DMS 273 (cell line): Measurements from ENCODE around the gene GLI1.

Source experiments
- DNase-seq: peaks from one replicate; lab custom pipeline; 2025; ENCODE audit not compliant: unreplicated experiment; lab: John Stamatoyannopoulos, UW

The GLI1 gene

DNA sequence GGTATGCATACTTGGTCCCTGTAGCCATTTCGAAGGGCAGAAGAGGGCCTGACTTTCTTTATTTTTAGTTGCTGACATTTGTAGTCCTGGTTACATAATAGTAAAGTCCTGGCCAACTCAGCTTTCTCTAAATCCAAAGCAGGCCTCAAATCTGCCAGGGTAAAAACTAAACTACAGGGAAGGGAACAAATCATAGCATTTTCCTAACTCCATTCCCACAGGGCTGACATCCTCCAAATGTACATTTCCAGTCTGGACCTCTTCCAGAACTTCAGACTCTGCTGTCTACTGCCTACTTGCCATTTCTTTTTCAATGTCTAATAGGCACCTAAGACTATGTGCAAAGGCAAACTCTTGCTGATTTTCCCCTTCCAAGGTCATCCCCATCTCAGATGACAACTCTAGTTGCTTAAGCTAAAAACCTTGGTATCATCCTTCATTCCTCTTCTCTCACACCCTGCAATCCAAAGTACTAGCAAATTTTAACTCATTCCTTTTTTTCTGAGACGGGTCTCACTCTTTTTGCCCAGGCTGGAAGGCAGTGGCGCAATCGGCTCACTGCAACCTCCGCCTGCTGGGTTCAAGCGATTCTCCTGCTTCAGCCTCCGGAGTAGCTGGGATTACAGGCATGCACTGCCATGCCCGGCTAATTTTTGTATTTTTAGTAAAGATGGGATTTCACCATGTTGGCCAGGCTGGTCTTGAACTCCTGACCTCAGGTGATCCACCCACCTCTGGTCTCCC, 58.8 kb downstream of the GLI1 start:
- DNase-seq = no peak

DNA sequence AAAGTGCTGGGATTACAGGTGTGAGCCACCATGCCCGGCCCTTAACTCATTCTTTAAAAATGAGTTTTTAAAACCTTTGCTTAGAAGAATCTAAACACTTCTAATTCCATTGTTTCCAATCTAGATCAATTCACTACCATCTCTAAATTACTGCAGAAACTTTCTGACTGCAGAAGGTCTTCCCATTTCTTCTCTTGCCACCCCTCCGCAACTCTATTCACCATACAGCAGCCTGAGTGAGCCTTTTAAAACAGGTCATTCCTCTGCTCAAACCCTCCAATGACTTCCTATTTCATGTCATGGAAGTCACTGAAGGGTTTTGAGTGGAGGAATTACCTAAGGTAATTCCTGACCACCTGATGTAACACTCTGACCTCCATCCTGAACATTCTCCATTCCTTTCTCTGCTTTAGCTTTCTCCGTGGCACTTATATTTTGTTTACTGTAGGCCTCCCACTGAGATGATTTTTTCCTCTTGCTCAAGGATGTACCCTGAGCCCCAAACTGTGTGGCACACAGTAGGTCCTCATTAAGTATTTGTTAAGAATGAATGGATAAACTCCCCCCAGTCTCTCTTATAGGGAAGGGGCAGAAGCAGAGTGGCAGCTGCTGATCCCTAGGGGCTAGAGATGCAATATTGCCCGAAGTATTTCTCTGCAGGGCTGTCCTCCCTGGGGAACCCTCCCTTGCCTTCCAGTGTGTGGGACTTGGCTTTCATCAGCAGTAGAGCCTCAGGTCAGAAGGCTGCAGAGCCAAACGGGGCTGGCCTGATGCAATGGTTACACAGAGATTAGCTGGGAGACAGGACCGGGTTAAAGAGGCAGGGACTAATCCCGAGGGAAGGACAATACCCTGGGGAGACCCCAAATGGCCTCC, 59.6 kb downstream of the GLI1 start:
- DNase-seq = peak; percentile 55

DNA sequence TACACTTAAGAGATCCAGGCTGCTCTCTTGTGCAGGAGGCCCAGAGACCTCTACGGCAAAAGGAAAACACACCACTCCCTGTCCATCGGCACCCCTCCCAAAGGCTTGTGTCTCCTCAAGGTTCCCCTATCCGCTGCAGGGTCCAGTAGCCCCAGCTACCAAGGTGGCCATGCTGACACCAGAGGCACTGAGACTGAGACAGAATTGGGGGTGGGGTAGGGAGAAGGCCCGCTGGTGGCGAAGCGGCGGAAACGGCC, 60.1 kb downstream of the GLI1 start:
- no peak for DNase-seq

DNA sequence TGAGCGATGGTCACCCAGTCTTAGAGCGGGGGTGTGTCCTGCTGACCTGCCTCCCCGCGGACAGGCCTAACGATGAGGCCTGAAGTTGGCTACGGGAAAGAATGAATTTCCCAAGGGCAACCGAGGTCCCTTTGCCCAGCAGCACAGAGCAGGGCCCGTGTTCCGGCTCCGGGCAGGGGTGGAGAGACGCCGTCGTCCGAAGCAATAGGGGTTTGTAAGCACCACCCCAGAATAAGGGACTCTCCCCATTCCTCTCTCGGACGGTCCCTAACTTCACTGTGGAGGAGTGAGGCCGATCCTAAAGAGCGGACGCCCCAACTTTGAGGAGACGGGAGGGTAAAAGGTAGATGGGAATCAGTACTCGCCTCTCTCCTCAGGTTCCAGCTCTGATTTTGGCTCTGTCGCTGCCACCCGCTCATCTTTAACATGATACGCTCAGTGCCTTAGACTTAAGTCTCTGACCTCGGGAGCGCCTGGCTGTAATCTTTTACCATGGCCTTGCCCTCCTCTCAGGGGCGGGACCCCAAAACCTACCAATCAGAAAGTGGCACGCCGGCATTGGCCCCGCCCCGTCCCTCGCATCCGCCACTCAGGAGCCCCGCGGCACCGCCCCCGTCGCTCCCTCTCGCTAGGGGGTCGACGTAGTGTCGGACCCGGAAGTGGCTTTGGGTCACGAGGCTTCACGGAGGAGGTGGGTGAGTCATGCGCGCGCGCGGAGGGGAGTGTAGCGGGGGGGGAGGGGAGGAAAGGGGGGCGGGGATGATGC, 60.7 kb downstream of the GLI1 start, which contains the start of gene DDIT3:
TSS of gene DDIT3 (minus strand) at position 462 of the 766 bp plus-strand sequence. CDS start 3,108 bp downstream, outside the sequence.
- peak; percentile 99 for DNase-seq

DNA sequence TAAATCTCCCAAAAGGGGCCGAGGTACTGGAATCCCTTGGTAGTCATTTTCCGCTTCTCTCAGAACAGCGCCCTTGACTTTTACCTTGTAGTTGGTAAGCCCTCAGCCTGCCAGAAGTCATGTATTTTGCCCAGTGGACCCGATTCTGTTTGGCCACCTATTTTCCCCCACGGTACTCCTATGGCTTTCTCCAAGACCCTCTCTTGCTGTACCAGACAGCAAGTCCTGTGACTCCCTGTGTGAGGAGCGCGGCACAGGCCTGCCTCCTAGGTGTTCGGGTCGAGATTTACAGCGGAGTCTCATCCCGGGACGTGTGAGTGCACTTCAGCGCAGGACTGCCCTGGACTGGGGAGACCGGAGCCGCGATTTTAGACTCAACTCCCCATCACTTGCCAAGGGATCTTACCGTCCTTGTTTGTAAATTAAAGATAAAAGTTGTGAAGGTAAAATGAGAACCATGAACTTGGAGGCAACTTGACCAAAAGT, 62.0 kb downstream of the GLI1 start:
- peak; percentile 83 for DNase-seq
